ENCODE data around the gene CLN6.

DNA sequence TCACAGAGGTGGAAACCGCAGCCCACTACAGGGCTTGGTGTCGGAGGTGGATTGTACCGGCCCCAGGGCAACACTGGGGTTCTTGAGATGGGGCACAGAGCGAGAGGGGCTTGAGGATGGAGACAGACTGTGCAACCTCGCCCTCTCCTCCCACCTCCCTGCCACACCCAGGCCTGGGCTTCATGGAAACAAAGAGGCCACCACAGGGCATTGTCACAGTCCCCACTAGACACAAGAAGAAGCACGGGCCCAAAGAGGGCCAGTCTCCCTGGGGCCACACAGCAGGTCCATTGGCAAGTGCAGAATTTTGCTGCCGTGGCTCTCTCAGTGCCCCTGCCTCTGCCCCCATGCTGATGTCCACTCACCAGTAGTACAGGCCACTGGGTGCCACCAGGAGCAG is 20.3 kb downstream of the CLN6 start:
- TF ChIP-seq, protein P1, sequence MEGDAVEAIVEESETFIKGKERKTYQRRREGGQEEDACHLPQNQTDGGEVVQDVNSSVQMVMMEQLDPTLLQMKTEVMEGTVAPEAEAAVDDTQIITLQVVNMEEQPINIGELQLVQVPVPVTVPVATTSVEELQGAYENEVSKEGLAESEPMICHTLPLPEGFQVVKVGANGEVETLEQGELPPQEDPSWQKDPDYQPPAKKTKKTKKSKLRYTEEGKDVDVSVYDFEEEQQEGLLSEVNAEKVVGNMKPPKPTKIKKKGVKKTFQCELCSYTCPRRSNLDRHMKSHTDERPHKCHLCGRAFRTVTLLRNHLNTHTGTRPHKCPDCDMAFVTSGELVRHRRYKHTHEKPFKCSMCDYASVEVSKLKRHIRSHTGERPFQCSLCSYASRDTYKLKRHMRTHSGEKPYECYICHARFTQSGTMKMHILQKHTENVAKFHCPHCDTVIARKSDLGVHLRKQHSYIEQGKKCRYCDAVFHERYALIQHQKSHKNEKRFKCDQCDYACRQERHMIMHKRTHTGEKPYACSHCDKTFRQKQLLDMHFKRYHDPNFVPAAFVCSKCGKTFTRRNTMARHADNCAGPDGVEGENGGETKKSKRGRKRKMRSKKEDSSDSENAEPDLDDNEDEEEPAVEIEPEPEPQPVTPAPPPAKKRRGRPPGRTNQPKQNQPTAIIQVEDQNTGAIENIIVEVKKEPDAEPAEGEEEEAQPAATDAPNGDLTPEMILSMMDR (conservative IDR thresholded peaks at IDR 0.05) = no peak
- no peak for TF ChIP-seq ZFX (IDR thresholded peaks at IDR 0.05)
